Testis (tissue), 3 donors: ENCODE results near the gene FBXO31. TPM values are rescaled to one million over a fixed set of nuclear protein-coding genes. Genes with fewer than 3 reads are reported as not detected.

ENCODE experiments used
- DNase-seq: peaks from one replicate; pipeline ENCODE4 v3.0.0-alpha.2; 2019
- H3K27ac ChIP-seq, 2 donors: fragments of 200-600 bp; sonication (generic); one replicate each; pipeline ENCODE4 v1.5.1; 2019
- H3K27me3 ChIP-seq: fragments of 200-600 bp; sonication (generic); one replicate; pipeline ENCODE4 v1.5.1; 2019
- H3K36me3 ChIP-seq: fragments of 200-600 bp; sonication (generic); one replicate; pipeline ENCODE4 v1.5.1; 2017; ENCODE audit warnings: low read depth; ENCODE audit errors: missing control alignments
- H3K4me1 ChIP-seq: fragments of 200-600 bp; sonication (generic); one replicate; pipeline ENCODE4 v1.5.1; 2019
- H3K4me3 ChIP-seq, 2 donors: fragments of 200-600 bp; sonication (generic); one replicate each; pipeline ENCODE4 v1.5.1; 2017 to 2019
- H3K9me3 ChIP-seq: fragments of 200-600 bp; sonication (generic); one replicate; pipeline ENCODE4 v1.5.1; 2017
- POLR2A ChIP-seq: fragments of 450-650 bp; IDR thresholded peaks from one replicate; pipeline ENCODE4 v1.6.1; 2017; ENCODE audit warnings: antibody characterized with exemption, mild to moderate bottlenecking, moderate library complexity
- WGBS, 2 donors: methylation state at CpG; one replicate each; pipeline ENCODE4 v1.1.5; 2018; 5-methylcytosine and 5-hydroxymethylcytosine counted together
- intact Hi-C: fragments of 100-400 bp; cut with DNase I; formaldehyde crosslinking; loops from one replicate; pipeline ENCODE4 v1.15.1; 2023; ENCODE audit warnings: low total_unique reads
- polyA plus RNA-seq: library from polyadenylated mRNA; stranded (reverse); fragments of 350-450 nt; fragmentation: Illumina TruSeq; extraction: RNeasy Lipid Tissue Mini Kit (QIAGEN cat#74804); gene quantifications from one replicate; pipeline ENCODE4 v1.2.3, GENCODE V29; 2014; ENCODE audit warnings: low read depth, low replicate concordance; ENCODE audit not compliant: insufficient read depth
- total RNA-seq, 2 donors: library from RNA; depleted of rRNA; stranded (reverse); fragments of >200 nt; gene quantifications; one replicate each; pipeline ENCODE4 v1.2.3, GENCODE V29; 2016
- TF ChIP-seq, protein P1 (sequence below), 3 experiments: fragments of 450-650 bp in 2 of 3; fragments of 200-600 bp in 1 of 3; sonication (generic) in 1 of 3; IDR thresholded peaks; one replicate each; pipeline ENCODE4 v1.5.1; 2016 to 2019; ENCODE audit warnings: antibody characterized with exemption in 3 of 3, mild to moderate bottlenecking in 2 of 3, moderate library complexity in 1 of 3

The FBXO31 gene
- total and polyA plus RNA-seq, 3 donors from 2014 or later: 73.9 to 215 (median 115) TPM

- Histone ChIP-seq H3K27me3 (no peaks in the 10 kb centered on the region), H3K27ac (no peak overlapping the region), H3K36me3 (no peaks in the 10 kb centered on the region), H3K4me3 (no peak overlapping the region), H3K4me1 (no peaks in the 10 kb centered on the region), H3K9me3 (no peaks in the 10 kb centered on the region)
- DNase-seq: no peak
- TF ChIP-seq, protein P1, sequence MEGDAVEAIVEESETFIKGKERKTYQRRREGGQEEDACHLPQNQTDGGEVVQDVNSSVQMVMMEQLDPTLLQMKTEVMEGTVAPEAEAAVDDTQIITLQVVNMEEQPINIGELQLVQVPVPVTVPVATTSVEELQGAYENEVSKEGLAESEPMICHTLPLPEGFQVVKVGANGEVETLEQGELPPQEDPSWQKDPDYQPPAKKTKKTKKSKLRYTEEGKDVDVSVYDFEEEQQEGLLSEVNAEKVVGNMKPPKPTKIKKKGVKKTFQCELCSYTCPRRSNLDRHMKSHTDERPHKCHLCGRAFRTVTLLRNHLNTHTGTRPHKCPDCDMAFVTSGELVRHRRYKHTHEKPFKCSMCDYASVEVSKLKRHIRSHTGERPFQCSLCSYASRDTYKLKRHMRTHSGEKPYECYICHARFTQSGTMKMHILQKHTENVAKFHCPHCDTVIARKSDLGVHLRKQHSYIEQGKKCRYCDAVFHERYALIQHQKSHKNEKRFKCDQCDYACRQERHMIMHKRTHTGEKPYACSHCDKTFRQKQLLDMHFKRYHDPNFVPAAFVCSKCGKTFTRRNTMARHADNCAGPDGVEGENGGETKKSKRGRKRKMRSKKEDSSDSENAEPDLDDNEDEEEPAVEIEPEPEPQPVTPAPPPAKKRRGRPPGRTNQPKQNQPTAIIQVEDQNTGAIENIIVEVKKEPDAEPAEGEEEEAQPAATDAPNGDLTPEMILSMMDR (IDR thresholded peaks at IDR 0.05): peak in 2 of 3 experiments; percentile 33 to 76
- TF ChIP-seq POLR2A: no peak
- WGBS, 2 donors: 65 to 69% methylated on average over 17 to 28 of the region's 28 CpGs
- intact Hi-C loops: no loop called here
These were observed 58.9 kb downstream of the FBXO31 start for GRCh38 chr16:87324411-87325275.

GRCh38 chr16:87323727-87324410 is 59.7 kb downstream of the FBXO31 start:
- DNase-seq: no peak
- intact Hi-C loops: no loop called here
- TF ChIP-seq POLR2A: no peak
- TF ChIP-seq, protein P1 (IDR thresholded peaks at IDR 0.05): no peak
- H3K27me3 ChIP-seq: no peaks in the 10 kb centered on the region
- no peaks in the 10 kb centered on the region for H3K9me3 ChIP-seq
- WGBS, 2 donors: 84 to 89% methylated on average over 13 to 21 of the region's 21 CpGs
- H3K4me1 ChIP-seq: no peaks in the 10 kb centered on the region
- H3K36me3 ChIP-seq: no peaks in the 10 kb centered on the region
- H3K27ac ChIP-seq: no peak overlapping the region
- H3K4me3 ChIP-seq: no peak overlapping the region

DNA sequence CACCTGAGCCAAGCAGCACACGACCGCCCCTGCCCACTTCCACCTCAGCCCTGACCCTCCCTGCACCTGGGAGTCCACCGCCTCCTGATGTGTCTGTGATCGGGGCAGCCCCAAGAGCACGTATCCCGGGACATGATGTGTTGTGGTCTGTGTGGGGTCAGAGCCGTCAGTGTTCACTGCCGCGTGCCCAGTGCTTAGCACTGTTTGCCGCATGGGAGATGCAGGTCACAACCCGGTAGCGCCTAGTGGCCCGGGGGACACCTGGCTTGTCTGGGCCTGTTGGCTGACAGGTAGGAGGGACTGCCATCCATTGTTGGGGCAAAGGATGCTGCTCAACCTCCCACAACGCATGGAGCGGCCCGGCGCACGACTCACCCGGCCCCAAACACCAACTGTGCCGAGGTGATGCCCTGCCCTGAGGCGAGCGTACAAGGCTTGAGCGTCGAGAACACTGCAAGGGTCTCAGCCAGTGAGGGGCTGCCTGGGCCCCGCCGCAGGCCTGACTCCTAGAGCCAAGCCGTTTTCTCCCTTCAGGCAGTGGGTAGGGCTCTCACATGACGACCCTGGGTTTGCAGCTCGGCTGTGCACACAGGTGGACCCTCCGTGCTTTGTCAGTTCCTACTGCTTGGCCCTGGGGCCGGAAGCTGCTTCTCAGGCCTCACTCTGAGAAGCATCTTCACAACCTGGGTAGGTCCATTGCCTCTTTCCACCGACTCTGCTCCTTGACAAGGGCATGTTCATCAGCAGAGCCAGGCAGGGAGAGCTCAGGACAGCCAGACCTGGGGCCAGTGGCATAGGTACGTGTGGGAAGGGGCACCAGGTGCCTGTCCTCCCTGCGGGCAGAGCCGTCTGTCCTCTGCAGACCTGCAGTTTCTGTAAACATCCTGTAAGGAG is 60.5 kb downstream of the FBXO31 start:
- 87 to 94% methylated on average over 9 to 30 of the region's 35 CpGs for WGBS, 2 donors
- DNase-seq: no peak
- Histone ChIP-seq H3K9me3 (no peaks in the 10 kb centered on the region), H3K27ac (no peak overlapping the region), H3K4me3 (no peak overlapping the region), H3K36me3 (no peaks in the 10 kb centered on the region), H3K4me1 (peaks cover 7% of the 10 kb centered on the region), H3K27me3 (no peaks in the 10 kb centered on the region)
- TF ChIP-seq, protein P1 (IDR thresholded peaks at IDR 0.05): no peak
- no peak for TF ChIP-seq POLR2A
- intact Hi-C loops: no loop called here

- no peak overlapping the region for H3K27ac ChIP-seq
- DNase-seq: no peak
- no peaks in the 10 kb centered on the region for H3K27me3 ChIP-seq
- H3K4me3 ChIP-seq: no peak overlapping the region
- H3K9me3 ChIP-seq: no peaks in the 10 kb centered on the region
- H3K36me3 ChIP-seq: no peaks in the 10 kb centered on the region
- no peak for TF ChIP-seq POLR2A
- TF ChIP-seq, protein P1 (IDR thresholded peaks at IDR 0.05): no peak
- WGBS, 2 donors: 91 to 93% methylated on average over 2 to 9 of the region's 9 CpGs
- H3K4me1 ChIP-seq: peaks cover 9% of the 10 kb centered on the region
- intact Hi-C loops: no loop called here
These were observed 61.2 kb downstream of the FBXO31 start for GRCh38 chr16:87322360-87322759.
